Posterior vena cava (tissue), 2 donors: ENCODE results near the gene RAB38. TPM values are rescaled to one million over a fixed set of nuclear protein-coding genes. Genes with fewer than 3 reads are reported as not detected.

Experiments used
- DNase-seq: peaks from one replicate; pipeline ENCODE4 v3.0.0-alpha.2; 2020; ENCODE audit warnings: low spot score
- intact Hi-C, 2 donors: fragments of 100-400 bp; cut with DNase I; formaldehyde crosslinking; loops; one replicate each; pipeline versions ENCODE4 v1.14.1 to v1.14.2; 2022 to 2023
- total RNA-seq, 2 donors: library from RNA; stranded (reverse); fragmentation: NEBNext Ultra II Directional; extraction: Animal tissue kit (Norgen Biotek cat#: 25700); gene quantifications; one replicate each; pipeline ENCODE4 v1.2.1, GENCODE V29; 2021
- donor health status: DM: yes; HTN: yes; CAD: no.
- donor health status: DM: yes; HTN: yes; CAD: no.

RAB38 gene
- total RNA-seq, 2 donors from 2014 or later = 0.86 to 0.97 TPM

DNA sequence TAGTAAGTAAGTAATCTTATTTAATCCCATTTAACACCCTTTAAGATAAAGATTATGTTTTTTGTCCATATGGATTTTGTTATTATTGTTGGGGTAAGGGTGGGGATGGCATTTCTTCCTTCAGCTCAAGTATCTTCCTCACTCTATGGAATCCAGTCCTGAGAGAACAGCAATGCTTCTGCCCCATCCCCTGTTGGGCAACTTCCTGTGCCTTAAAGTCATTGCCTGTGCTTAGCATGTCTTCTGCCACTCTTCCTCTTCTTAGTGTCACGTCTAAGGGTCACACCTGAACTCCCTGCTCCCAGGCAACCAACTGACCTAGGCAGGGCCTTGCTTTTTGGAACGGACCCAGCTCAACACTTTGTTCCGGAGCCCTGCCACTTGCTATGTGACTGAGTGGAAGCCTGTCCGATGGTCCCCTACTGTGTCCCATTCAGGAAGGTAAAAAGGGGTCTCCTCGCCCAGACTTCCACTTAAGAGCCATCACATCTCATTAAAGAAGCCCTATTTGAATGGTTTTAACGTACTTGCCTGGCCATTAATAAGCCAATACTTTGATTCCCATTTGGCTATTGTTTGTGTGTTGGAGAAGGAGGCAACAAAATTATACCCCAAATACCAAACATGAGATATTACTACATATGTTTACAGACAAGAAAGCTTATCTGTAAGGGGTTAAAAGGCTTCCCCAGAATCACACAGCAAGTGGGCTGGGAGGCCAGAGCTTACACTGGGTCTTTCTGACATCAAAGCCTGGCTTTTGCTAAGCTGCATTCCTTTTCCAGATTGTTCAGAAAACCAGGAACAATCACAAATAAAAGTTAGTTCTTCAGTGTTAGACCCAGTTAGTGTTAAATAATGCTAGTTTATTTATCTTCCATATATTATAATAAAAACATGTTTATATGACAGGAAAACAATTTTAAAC, 59.2 kb downstream of the RAB38 start:
- intact Hi-C loops = no loop called here
- no peak for DNase-seq

DNA sequence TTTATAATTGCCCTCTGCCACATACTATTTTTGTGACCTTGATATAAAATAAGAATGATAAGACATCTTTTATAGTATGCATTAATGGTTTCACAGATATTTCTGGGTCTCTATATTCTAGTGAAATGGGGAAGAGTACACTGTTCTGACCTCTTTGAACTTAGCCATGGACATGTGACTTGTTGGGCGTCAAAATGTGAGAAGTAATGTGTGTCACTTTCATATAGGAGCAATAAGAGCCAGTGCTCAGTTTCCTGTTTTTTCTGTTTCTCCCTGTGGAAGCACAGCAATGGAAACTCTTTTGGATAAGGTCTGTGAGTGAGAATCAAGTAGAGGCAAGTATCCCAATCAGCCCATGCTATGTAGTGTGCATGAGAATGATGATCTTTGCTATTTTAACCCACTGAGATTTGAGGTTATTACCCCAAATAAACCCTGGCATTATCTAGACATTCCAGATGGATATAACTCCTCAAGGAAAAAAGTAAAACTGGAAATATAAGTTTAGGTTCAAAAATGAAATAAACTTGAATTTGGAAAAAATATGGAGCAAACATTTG, 60.7 kb downstream of the RAB38 start:
- DNase-seq = no peak
- intact Hi-C loops = no loop called here

GRCh38 chr11:88106666-88107065, 68.6 kb downstream of the RAB38 start:
- intact Hi-C loops = no loop called here
- no peak for DNase-seq

- DNase-seq = no peak
- intact Hi-C loops = no loop called here
These were observed 69.3 kb downstream of the RAB38 start for GRCh38 chr11:88105951-88106350.

- intact Hi-C loops = no loop called here
- no peak for DNase-seq
These were observed 69.7 kb downstream of the RAB38 start for GRCh38 chr11:88105526-88105925.

DNA sequence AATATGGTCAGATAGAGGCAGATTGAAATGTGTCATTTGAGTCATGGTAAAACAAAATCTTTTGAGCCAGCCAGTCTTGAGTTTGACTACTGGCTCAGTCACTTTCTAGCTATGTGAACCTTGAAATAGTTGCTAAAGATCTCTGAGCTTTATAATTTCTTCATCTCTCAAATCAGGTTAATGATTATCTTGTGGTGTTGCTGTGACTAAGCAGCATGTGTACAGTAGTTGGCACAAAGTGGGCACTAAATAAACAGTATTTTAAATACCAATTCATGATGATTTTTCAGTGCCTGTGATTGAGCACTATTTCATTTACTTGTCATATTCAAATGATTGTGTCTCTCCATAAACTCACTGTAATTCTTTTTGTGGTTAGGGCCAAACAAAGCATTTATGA, 70.8 kb downstream of the RAB38 start:
- no peak for DNase-seq
- intact Hi-C loops = no loop called here

GRCh38 chr11:88103337-88104206, 71.7 kb downstream of the RAB38 start:
- no peak for DNase-seq
- intact Hi-C loops = no loop called here

GRCh38 chr11:88102598-88102934, 72.7 kb downstream of the RAB38 start:
- intact Hi-C loops = no loop called here

GRCh38 chr11:88101881-88102597, 73.2 kb downstream of the RAB38 start:
- no peak for DNase-seq
- intact Hi-C loops = no loop called here

More at GRCh38 chr11:88102598-88102934, 72.7 kb downstream of the RAB38 start:
- no peak for DNase-seq

- no peak for DNase-seq
- intact Hi-C loops = no loop called here
These were observed 75.1 kb downstream of the RAB38 start for GRCh38 chr11:88100151-88100550.

GRCh38 chr11:88098289-88098688, 77.0 kb downstream of the RAB38 start:
- no peak for DNase-seq
- intact Hi-C loops = no loop called here

DNA sequence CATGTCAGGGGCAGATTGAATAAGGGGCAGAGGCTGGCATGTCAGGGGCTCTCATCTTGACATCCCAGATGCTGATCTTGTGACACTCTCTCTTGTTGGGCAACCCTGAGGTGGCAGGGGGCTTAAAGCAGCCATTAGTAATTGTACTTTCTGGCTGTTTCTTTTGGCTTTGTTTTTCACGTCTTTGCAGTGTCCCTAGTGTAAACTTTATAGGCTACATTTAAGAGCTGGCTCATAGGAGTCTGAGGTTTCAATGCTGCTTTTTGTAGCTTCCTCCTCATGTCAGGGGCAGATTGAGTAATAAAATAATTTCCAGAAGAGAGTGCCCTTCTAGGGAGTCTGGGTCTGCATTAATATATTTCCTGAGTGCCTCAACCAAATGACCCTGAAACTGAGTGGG, 86.1 kb downstream of the RAB38 start:
- no peak for DNase-seq
- intact Hi-C loops = no loop called here

DNA sequence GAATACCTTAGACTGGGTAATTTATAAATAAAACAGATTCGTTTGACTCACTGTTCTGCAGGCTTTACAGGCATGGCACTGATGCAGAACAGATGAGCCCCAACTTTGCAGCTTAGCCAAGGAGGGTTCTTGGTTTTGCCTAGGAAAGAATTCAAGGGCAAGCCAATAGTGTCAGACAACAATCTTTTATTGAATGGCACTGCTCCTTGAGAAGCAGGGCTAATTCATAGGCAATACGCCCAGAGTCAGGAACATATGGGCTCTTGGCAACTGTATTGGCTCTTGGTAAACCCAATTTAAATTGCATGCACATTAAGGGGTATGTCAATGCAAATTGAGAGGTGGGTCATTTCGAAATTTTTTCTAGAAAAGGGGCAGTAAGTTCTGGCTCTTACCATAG, 87.9 kb downstream of the RAB38 start:
- no peak for DNase-seq
- intact Hi-C loops = no loop called here

- no peak for DNase-seq
- intact Hi-C loops = no loop called here
These were observed 88.9 kb downstream of the RAB38 start for GRCh38 chr11:88086297-88086696.

- DNase-seq = no peak
- intact Hi-C loops = no loop called here
These were observed 104.8 kb downstream of the RAB38 start for GRCh38 chr11:88070437-88070836.

DNA sequence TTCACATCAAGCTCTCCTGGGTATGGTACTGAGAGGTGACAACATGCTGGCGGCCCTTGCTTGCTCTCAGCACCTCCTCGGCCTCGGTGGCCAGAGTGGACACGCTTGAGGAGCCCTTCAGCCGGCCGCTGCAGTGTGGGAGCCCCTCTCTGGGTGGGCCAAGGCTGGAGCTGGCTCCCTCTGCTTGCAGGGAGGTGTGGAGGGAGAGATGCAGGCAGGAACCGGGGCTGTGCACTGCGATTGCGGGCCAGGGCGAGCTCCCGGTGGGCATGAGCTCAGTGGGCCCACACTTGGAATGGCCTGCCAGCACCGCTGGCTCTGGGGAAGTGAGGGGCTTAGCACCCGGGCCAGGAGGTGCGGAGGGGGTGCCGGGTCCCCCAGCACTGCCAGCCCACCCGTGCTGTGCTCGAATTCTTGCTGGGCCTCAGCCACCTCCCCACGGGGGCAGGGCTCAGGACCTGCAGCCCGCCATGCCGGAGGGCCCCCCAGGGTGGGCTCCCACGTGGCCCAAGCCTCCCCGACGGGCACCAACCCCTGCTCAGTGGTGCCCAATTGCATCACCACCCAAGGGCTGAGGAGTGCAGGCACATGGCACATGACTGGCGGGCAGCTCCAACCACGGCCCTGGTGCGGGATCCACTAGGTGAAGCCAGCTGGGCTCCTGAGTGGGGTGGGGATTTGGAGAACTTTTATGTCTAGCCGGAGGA, 106.2 kb downstream of the RAB38 start:
- intact Hi-C loops = no loop called here
- peak; percentile 62 for DNase-seq

DNA sequence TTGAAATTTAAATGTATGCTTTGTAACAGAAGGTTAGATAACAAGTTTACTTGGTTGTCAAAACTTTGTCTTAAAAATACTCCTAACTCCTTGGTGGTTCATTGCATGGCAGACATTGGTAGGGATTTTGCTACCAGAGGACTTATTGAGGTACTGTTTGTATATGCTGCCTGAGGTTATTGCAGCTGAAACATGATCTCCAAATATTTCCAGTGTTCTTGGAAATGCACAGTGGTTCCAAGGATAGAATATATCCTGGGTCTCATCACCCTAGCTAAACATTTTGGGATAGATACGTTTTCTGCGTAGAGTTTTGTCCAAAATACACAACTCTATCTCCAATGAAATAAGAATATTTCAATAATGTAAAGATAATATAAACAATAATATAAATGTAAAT, 109.2 kb downstream of the RAB38 start:
- intact Hi-C loops = no loop called here
- no peak for DNase-seq

- intact Hi-C loops = loop anchor here in 1 of 2 donors (5.0 kb wide), 1 partner anchor 178 kb away; no protein-coding TSS in a partner anchor
- DNase-seq = no peak
These were observed 111.0 kb downstream of the RAB38 start for GRCh38 chr11:88064097-88064705.
